Measurements from ENCODE around the gene KRT3.

Gene KRT3

DNA sequence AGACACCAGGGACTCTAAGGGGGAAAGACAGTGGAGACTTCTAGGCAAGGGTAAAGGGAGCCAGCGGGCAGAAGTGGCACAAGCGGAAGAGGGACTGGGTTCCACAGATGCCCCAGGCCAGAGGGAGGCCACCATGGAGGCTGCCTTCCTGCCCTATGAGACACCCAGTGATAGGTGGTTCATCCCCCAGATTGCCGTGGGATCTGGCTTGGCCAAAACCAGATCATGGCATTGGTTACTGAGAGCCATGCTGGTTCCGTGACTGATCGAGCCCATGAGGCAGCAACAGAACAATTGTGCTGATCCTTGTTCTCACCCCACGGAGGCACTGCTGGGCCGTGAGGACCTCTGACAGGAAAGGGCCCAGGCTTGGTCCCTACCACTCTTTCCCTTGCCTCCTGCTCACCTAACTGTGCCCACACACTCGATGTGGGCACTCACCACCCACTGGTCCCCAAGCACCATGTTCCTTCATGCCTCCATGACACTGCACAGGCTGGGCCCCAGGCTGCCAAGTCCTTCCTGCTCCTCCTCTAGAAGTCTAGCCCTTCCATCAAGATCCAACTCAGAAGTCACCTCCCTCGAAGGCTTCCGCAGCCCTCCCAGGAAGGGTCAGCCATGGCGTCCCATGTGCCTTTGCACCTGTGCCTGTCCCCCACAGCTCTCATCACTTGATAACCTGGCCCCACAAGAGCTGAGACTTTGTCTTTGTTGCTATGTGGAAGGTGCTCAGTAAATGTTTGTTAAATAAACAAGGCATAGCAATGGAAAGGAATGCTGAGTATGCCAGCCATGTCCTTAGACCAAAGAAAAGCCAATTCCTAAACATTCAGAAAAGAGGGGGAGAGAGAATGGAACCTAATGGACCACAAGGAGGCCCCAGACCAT, 30.9 kb upstream of the KRT3 start:
- no peak for DNase-seq

- DNase-seq: no peak
Measured at GRCh38 chr12:52825961-52826360, 30.0 kb upstream of the KRT3 start.

DNA sequence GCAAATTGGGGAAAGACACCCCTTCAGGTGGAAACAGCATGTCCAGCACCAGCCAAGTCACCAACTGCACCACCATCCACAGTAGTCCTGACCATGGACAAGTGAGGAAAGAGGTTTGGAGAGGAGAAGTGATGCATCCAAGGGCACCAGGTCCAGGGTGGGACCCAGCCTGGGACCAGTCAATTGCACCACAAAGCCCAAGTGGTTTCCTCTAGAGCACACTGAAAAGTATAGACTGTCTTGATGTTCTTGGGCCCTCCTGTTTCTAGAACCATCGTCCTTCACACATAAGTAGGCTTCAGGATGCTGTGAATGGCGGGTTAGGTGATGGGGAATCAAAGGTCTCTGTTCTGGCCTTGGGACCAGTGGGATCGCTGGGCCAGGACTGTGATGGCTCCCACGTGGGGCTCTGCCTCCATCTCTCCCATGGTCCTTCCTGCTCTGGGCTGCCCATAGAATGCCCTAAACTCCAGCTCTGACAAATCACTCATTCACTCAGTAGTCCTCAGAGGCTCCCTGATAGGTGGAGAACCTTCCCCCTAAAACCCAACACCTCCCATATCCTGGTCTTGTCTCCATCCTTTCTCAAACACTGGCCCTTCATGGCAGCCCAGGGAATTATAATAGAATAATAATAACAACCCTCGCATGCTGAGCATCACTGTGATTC, 29.0 kb upstream of the KRT3 start:
- no peak for DNase-seq

GRCh38 chr12:52823761-52824450, 28.0 kb upstream of the KRT3 start:
- no peak for DNase-seq

- no peak for DNase-seq
Measured at GRCh38 chr12:52822771-52823510, 27.0 kb upstream of the KRT3 start.

DNA sequence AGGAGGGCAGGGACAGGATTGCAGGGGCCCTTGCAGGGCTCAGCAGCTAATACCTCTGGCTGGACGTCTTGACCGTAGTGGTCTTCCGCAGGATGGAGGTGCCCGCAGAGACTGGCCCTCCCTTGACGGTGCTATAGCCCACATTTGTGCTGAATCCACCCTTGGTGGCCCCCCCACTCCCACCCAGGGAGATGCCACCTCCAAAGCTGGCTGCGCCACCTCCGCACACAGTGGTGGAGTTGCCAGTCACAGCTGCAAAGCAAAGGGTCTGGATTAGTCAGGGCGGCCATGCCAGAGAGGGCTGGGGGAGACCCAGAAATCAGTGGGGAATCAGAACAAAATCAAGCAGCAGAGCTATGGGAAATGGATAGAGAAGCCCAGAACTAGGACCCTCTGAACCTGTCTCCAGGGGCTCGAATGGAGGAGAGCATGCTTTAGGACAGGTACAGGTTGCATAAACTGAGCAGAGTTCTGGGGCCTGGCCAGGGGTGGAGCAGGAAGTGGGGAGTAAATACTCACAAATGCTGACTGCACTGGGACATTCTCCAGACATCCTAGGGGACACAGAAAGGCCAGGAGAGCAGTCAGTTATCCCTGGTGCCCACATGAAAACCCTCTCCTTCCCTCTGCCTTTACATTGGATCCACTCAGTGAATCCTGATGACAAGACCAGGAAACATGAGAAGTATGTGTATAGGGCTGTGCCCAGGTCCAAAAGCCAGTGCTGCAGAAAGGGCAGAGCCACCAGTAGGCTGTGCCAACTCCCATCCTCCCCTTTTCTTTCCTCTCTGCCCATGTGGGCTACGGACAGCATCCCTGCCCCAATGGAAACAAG, 26.1 kb upstream of the KRT3 start:
- DNase-seq: no peak

DNA sequence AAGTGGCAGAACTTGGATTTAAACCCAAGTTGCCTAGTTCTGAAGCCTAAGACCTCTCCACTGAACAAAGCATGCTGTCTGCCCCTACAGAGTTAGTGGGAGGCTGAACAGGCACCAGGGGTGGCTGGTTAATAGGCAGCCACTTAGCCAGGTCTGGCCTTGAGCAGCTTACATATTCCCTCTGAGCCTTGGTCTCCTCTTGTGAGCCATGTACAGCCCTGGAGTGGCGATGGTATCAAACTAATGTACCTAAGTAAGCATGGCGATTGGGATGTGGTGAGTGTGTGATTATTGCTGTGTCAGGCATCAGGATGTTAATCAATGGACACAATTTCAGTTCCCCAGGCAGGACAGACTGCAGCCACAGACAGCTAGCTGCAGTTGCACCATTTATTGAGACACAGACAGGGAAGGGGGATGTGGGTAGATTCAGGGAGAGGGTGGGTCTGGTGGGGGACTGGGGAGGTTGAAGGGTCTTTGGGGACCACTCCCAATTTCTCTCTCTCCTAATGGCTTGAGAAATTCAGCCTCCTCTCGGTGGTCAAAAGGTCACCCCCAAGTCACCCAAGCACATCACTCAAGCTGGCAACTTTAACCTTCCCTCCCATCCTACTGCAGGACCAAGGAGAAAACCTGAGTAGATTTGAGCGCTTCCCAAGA, 25.3 kb upstream of the KRT3 start:
- DNase-seq: no peak

DNA sequence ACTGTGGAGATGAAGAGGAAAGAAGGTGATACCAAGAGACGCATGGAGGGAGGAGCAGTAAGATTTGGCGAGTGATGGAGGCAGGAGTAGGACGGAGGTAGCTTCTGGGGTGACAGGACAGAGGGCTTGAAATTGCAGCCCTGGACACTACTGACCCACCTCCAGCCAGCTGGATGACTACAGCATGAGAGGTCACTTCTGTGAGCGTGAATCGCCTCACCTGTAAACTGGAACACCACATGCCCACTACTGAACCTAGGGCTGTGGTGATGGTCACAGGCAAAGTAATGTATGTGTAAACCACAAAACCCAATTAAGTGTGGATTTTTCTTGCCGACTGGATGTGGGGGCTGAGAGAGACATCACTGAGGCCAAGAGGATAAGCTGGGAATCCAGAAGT, 24.6 kb upstream of the KRT3 start:
- DNase-seq: no peak

DNA sequence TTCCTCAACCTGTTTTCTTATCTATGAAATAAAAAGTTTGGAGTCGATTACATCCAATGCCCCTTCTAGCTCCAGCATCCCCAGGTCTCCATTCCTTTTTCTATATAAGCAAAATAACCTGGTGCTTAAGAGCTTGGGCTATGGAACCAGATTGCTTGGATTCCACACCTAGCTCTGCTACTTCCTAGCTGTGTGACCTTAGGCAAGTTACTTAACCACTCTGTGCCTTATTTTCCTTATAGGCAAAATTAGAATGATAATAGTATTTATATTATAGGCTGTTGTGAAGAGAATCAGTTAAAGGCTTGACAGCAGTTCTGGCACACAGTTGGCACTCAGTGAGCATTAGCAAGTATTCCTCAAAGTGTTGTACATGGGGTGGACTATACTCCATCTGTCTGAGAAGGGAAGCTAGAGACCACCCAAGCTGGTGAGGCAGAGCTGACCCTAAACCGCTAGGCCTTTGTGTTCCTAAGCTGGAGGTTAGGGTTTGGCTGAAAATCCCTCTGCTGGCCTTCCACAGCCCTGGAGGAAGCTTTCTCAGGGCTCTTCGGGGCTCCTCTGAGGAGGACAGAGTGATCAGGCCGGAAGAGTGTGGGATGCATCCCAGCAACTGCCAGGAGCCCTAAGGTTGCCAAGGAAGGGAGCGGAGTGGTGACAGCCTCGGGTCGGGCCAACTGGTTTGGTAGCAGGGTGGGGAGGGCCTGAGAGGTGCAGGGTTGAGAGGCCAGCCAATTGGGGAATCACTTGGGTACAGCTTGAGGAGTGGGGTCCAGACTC, 24.0 kb upstream of the KRT3 start:
- DNase-seq: no peak

DNA sequence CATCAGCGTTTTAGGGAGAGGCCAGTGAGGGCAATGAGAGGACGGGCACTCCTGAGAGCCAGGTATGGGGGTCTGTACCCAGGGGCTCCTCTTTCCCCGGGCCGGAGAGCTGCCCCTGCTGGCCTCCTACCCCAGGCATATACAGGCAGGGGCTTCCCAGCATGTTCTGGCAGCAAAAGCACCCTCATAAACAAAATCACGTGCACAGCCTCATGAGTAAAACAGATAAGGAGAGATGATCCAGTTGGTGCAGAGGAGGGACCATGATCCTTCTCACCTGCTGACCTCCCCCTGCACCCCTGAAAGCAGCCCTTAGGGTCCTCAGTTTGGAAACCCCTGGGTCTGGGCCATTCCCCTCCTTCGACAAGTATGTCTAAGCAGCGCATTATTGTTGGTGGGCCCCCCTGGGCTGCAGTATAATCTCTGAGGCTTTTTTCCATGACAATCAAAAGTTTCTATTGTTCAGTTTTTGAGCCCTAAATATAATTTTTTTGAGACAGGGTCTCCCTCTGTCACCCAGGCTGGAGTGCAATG, 23.0 kb upstream of the KRT3 start:
- DNase-seq: no peak

GRCh38 chr12:52818388-52818787, 22.5 kb upstream of the KRT3 start:
- no peak for DNase-seq

DNA sequence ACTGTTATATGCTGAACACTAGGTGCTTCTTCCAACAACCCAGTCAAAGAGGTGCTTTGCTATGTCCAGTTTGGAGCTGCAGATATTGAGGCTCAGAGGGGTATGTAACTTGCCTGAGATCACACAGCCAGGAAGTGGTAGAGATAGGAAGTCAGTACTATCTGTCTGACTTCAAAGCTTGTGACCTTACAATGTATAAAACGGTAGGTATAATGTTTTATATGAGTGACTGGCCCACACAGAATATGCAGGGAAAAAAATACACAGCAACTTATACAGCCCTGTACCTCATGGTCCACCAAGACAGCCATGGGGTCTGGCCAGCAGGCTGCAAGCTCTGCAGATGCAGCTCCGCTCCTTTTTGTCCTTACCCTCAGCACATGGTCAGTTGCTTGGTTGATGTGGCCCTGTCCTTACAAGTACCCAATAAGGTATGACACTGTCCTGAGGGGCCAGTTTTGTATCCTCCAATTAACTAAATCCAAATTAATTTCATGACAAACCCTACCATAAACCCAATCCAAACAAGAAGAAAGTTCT, 21.9 kb upstream of the KRT3 start:
- no peak for DNase-seq

GRCh38 chr12:52817003-52817698, 21.2 kb upstream of the KRT3 start:
- DNase-seq: no peak

DNA sequence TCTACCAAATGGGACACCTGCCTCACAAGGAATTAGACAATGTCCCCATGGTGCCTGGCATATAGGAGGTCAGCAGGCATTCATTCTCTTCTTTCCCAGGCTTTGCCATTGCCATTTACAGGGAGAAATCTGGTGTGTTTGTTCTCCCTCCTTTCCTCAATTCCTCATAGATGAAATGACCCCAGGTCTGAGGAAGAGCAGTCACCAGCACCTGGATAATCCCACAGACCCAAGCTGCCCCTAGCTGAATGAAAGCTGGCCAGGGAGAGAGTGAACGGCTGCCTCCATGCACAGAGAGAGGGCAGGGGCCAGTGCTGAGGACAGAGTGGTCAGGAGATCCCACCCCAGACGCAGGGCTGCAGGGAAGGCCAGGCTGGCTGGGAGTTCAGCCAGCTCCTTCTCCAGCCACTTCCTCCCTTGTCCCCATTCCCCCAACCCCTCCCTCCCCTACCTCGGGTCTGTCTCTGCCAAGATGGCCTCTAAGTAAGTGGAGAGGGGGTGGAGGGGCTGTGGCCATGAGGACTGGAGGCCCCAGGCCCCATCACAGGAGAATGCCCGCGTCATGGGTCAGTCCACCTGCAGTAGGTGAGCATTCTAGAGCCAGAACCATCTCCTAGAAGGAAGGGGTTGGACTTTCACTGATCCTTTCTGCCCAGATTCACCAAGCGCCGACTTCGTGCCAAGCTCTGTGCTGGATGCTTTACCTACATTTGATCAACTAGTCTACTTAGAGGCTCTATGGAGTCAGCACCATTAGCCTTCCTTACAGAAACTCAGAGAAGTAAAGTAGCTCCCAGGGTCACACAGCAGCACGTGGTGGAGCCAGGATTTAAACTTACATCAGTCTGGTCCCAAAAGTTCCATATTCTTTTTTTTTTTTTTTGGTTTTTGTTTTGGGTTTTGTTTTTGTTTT, 20.0 kb upstream of the KRT3 start:
- DNase-seq: no peak

DNA sequence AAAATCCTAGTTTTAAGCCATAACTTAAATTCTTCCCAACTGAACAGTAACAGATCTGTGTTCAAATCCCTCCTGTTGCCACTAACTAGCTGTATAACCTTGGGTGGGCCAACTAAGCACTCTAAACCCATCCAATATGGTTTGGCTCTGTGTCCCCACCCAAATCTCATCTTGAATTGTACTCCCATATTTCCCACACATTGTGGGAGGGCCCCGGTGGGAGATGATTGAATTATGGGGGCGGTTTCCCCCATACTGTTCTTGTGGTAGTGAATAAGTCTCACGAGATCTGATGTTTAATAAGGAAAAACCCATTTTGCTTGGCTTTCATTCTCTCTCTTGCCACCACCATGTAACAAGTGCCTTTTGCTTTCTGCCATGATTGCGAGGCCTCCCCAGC, 19.2 kb upstream of the KRT3 start:
- no peak for DNase-seq

- no peak for DNase-seq
Measured at GRCh38 chr12:52814710-52815155, 18.8 kb upstream of the KRT3 start.

- DNase-seq: no peak
Measured at GRCh38 chr12:52813885-52814709, 18.2 kb upstream of the KRT3 start, which contains the start of gene KRT4. Gene KRT4 (minus strand): TSS chr12:52814116. CDS start chr12:52814058, 58 bp downstream.
